ENCODE results near the gene GALNT17. TPM values are rescaled to one million over a fixed set of nuclear protein-coding genes. Genes with fewer than 3 reads are reported as not detected.

The GALNT17 gene
- 10 to 100 TPM in 3 of 6 donors, 1 to 10 TPM in 3; 5.3 to 26.2 (median 10.1) TPM for total RNA-seq

DNA sequence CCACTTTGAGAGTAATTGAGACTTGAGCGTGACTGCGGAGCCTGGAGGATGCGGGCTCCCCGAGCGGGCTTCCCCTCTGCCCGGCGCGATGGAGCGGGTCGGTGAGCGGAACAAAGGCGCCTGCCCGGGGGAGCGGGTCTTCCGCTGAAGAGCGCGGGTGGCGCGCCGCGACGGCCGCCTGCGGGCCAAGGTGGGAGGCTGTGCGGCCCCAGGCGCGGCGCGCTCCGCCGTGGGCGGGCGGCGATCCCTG lies at the start of gene GALNT17:
Gene GALNT17, plus strand, starts transcription at position 18 of the 250 bp plus-strand sequence.
- no peaks in the 10 kb centered on the region for H3K36me3 ChIP-seq
- peak within 1 kb of the TSS in 3 of 4 donors; percentile 51 to 58 (median 52) for H3K27ac ChIP-seq
- DNase-seq = no peak
- TF ChIP-seq, protein P1, sequence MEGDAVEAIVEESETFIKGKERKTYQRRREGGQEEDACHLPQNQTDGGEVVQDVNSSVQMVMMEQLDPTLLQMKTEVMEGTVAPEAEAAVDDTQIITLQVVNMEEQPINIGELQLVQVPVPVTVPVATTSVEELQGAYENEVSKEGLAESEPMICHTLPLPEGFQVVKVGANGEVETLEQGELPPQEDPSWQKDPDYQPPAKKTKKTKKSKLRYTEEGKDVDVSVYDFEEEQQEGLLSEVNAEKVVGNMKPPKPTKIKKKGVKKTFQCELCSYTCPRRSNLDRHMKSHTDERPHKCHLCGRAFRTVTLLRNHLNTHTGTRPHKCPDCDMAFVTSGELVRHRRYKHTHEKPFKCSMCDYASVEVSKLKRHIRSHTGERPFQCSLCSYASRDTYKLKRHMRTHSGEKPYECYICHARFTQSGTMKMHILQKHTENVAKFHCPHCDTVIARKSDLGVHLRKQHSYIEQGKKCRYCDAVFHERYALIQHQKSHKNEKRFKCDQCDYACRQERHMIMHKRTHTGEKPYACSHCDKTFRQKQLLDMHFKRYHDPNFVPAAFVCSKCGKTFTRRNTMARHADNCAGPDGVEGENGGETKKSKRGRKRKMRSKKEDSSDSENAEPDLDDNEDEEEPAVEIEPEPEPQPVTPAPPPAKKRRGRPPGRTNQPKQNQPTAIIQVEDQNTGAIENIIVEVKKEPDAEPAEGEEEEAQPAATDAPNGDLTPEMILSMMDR (IDR thresholded peaks at IDR 0.05) = no peak
- no peak for TF ChIP-seq EP300 (IDR thresholded peaks at IDR 0.05)
- TF ChIP-seq POLR2A (IDR thresholded peaks at IDR 0.05) = no peak
- no peak for TF ChIP-seq POLR2AphosphoS5 (IDR thresholded peaks at IDR 0.05)
- no peaks in the 10 kb centered on the region for H3K9me3 ChIP-seq
- H3K4me3 ChIP-seq = peak within 1 kb of the TSS; percentile 22 to 58 (median 48)
- peak in 1 of 2 donors; percentile 25 for ATAC-seq (ENCODE audit: low FRiP score in 2 of 2)
- peaks cover 0 to 31% (median 6%) of the 10 kb centered on the region in 4 donors for H3K4me1 ChIP-seq
- peaks cover 0 to 16% (median 8%) of the 10 kb centered on the region in 4 donors for H3K27me3 ChIP-seq
- 1% methylated on average over 17 of the region's 34 CpGs; no CpG with 5 or more reads in 1 of the 2 donors for WGBS, 2 donors

DNA sequence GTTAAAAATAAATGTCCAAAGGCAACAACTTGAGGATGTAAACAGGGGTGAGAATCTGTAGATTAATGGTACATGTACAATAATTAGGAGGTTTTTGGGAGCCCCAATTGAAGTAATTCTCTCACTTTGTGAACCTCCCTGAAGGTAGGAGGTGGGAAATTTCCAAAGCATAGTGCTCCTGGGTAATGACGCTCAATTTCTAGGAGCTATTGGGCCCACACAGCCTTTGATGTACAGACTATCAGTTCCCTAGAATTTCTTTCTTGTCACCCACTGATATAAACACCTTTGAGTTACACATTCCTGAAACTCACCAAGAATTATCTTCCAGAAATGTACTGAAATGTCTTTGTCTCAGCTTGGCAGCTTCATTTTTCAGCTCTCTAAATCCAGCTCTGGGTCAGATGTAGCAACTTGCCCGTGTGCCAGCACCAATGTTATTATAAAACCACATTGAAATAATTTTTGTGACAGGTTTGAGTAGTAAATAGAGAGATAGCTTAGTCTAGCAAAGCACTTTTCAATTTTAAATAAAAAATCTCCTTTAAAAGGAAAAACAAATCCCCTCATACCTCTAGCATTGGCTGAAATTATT lies 36.6 kb upstream of the GALNT17 start:
- Histone ChIP-seq H3K36me3 (no peaks in the 10 kb centered on the region), H3K4me1 (no peaks in the 10 kb centered on the region), H3K4me3 (no peak overlapping the region), H3K9me3 (no peaks in the 10 kb centered on the region), H3K27ac (no peak overlapping the region), H3K27me3 (no peaks in the 10 kb centered on the region)
- no peak for ATAC-seq (ENCODE audit: low FRiP score in 2 of 2)
- DNase-seq = no peak
- TF ChIP-seq POLR2AphosphoS5 (IDR thresholded peaks at IDR 0.05) = no peak
- TF ChIP-seq EP300 (IDR thresholded peaks at IDR 0.05) = no peak
- TF ChIP-seq POLR2A (IDR thresholded peaks at IDR 0.05) = no peak
- TF ChIP-seq, protein P1 (IDR thresholded peaks at IDR 0.05) = no peak
- WGBS, 2 donors = 50 to 66% methylated on average over 2 of the region's 2 CpGs

DNA sequence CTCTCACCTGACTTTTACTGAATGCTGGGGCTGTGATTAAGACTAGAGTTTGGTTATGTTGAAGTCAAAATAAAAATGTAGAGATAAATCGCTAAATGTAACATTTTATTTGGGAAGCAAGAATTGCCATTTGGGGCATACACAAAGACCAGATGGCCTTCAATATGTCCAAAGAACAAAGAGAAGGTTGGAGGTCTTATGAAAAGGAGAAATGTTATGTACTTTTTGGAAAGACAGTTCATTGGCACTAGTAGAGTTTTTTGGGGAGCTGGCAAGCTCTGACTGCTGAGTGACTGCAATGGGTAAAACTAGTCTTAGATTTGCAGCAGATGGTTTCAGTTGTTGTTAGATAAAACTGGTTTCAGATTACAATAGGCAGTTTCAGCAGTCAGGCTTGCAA lies 35.6 kb upstream of the GALNT17 start:
- 90 to 97% methylated on average over 1 of the region's 1 CpG for WGBS, 2 donors
- ATAC-seq (ENCODE audit: low FRiP score in 2 of 2) = no peak
- no peak for DNase-seq

DNA sequence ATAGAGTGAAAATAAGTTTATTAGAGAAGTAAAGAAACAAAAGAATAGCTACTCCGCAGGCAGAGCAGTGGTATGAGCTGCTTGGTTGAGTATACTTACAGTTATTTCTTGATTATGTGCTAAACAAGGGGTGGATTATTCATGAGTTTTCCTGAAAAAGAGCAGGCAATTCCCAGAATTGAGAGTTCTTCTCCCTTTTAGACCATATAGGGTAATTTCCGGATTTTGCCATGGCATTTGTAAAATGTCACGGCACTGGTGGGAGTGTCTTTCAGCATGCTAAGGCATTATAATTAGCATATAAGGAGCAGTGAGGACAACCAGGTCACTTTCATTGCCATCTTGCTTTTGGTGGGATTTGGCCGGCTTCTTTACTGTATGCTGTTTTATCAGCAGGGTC lies 25.7 kb upstream of the GALNT17 start:
- H3K36me3 ChIP-seq = no peaks in the 10 kb centered on the region
- no peak for ATAC-seq (ENCODE audit: low FRiP score in 2 of 2)
- H3K27me3 ChIP-seq = no peaks in the 10 kb centered on the region
- H3K27ac ChIP-seq = no peak overlapping the region
- no peaks in the 10 kb centered on the region for H3K4me1 ChIP-seq
- peaks cover 0 to 3% (median 0%) of the 10 kb centered on the region in 4 donors for H3K9me3 ChIP-seq
- WGBS, 2 donors = 85 to 94% methylated on average over 4 of the region's 4 CpGs
- no peak overlapping the region for H3K4me3 ChIP-seq
- TF ChIP-seq, protein P1 (IDR thresholded peaks at IDR 0.05) = no peak
- TF ChIP-seq EP300 (IDR thresholded peaks at IDR 0.05) (no peak), POLR2A (IDR thresholded peaks at IDR 0.05) (no peak), POLR2AphosphoS5 (IDR thresholded peaks at IDR 0.05) (no peak)
- no peak for DNase-seq

More for the DNA sequence above, 35.6 kb upstream of the GALNT17 start:
- Histone ChIP-seq H3K4me1 (no peaks in the 10 kb centered on the region), H3K4me3 (no peak overlapping the region), H3K27me3 (no peaks in the 10 kb centered on the region), H3K36me3 (no peaks in the 10 kb centered on the region), H3K27ac (no peak overlapping the region), H3K9me3 (no peaks in the 10 kb centered on the region)
- TF ChIP-seq POLR2AphosphoS5 (IDR thresholded peaks at IDR 0.05) (no peak), POLR2A (IDR thresholded peaks at IDR 0.05) (no peak), EP300 (IDR thresholded peaks at IDR 0.05) (no peak)
- TF ChIP-seq, protein P1 (IDR thresholded peaks at IDR 0.05) = no peak

DNA sequence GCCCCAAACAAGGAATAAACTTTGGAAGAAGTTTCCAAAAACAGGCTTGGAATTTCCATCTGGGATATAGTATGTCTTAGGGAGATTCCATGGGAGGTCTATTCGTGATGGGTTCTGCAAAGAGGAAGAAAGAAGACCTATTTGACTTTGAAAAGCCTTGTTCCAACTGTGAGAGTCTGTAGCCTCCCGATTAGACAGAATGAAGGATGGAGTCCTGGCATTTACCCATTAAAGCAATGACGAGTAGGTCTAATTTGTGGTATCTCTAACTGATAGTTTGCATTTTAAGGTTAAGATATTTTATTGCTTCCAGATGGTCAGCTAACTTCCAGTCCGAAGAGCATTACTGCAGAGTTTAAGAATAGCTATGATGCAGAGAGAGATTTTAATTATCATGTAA lies 19.5 kb upstream of the GALNT17 start:
- Histone ChIP-seq H3K36me3 (no peaks in the 10 kb centered on the region), H3K9me3 (no peaks in the 10 kb centered on the region), H3K27me3 (no peaks in the 10 kb centered on the region), H3K27ac (no peak overlapping the region), H3K4me1 (no peaks in the 10 kb centered on the region), H3K4me3 (no peak overlapping the region)
- no peak for DNase-seq
- ATAC-seq (ENCODE audit: low FRiP score in 2 of 2) = no peak
- TF ChIP-seq POLR2A (IDR thresholded peaks at IDR 0.05) = no peak
- no peak for TF ChIP-seq EP300 (IDR thresholded peaks at IDR 0.05)
- TF ChIP-seq POLR2AphosphoS5 (IDR thresholded peaks at IDR 0.05) = no peak
- TF ChIP-seq, protein P1 (IDR thresholded peaks at IDR 0.05) = no peak
- 39 to 40% methylated on average over 4 of the region's 4 CpGs for WGBS, 2 donors

Measured in upper lobe of left lung (tissue), 6 donors.